K562 (cell line): ENCODE measurements around the gene PLK5. TPM values are rescaled to one million over a fixed set of nuclear protein-coding genes. Genes with fewer than 3 reads are reported as not detected.

ENCODE experiments used
- ATAC-seq: fragments of 200-7000 bp; cut with Tn5 transposase; 3 replicates; pipeline ENCODE4 v1.9.1; 2020; ENCODE audit warnings: moderate library complexity
- BruUV-seq: library from RNA; stranded (reverse); fragments of 400-500 nt; replicated peaks from 2 replicates; lab custom pipeline; 2021; lab: Mats Ljungman, UMichigan
- CTCF ChIA-PET: fragments of 300-600 bp; formaldehyde crosslinking; extraction: SDS; loops from one replicate; lab custom pipeline; 2021; ENCODE audit warnings: low intra/inter-chr PET ratio; lab: Yijun Ruan, JAX
- POLR2A ChIA-PET: fragments of 300-600, 350-650 bp; sonication (Branson Sonifier 250); formaldehyde crosslinking; extraction: SDS; loops from one replicate; lab custom pipeline; 2021; ENCODE audit warnings: antibody characterized with exemption, inconsistent platforms; lab: Yijun Ruan, JAX
- DNase-seq, 4 experiments: peaks; one replicate each; pipeline versions ENCODE4 v3.0.0 to v3.0.0-alpha.2; 2011 to 2018; ENCODE audit warnings: low spot score in 3 of 4, mixed read lengths in 3 of 4; ENCODE audit errors: extremely low read depth in 1 of 4
- FAIRE-seq: peaks from 2 replicates; lab custom pipeline; 2011; peaks lifted over from hg19 to GRCh38; lab: Jason Lieb, UNC
- H2AFZ ChIP-seq: 2 replicates; pipeline ENCODE4 v1.6.0; 2011; ENCODE audit warnings: low read depth, low read length, control low read depth, inconsistent platforms
- H3K27ac ChIP-seq: fragments of 200-600 bp; 3 replicates; pipeline ENCODE4 v1.8.0; 2011; ENCODE audit warnings: low read depth, mild to moderate bottlenecking, control low read depth, inconsistent platforms, low read length, moderate library complexity, mixed read lengths; ENCODE audit errors: extremely low read depth
- H3K27me3 ChIP-seq, 2 experiments: fragments of 300-600 bp in 1 of 2; 2 replicates in 1 of 2; 3 replicates in 1 of 2; pipeline versions ENCODE4 v1.6.0 to v1.8.0; 2011; ENCODE audit warnings: inconsistent platforms in 2 of 2, low read length in 2 of 2, mild to moderate bottlenecking in 1 of 2, mixed read lengths in 1 of 2, moderate library complexity in 1 of 2; ENCODE audit not compliant: control insufficient read depth in 2 of 2, insufficient read depth in 2 of 2
- H3K36me3 ChIP-seq: fragments of 300-600 bp; 3 replicates; pipeline ENCODE4 v1.8.0; 2011; ENCODE audit warnings: mild to moderate bottlenecking, low read length, inconsistent platforms; ENCODE audit not compliant: control insufficient read depth, insufficient read depth
- H3K4me1 ChIP-seq, 2 experiments: fragments of 200-600 bp in 1 of 2; replicated peaks in 1 of 2; 2 replicates in 1 of 2; 3 replicates in 1 of 2; pipeline versions ENCODE4 v1.5.1 to v1.8.0; 2011; ENCODE audit warnings: inconsistent platforms in 2 of 2, low read length in 2 of 2, mild to moderate bottlenecking in 1 of 2, mixed read lengths in 1 of 2, moderate library complexity in 1 of 2; ENCODE audit not compliant: control insufficient read depth in 2 of 2, insufficient read depth in 2 of 2
- H3K4me2 ChIP-seq: 2 replicates; pipeline ENCODE4 v1.6.1; 2011; ENCODE audit warnings: low read length, control low read depth, inconsistent platforms, mixed read lengths; ENCODE audit not compliant: insufficient read depth
- H3K4me3 ChIP-seq: fragments of 200-600 bp; sonication (generic), shearing (Covaris generic); 2 replicates; pipeline ENCODE4 v1.5.1; 2016; ENCODE audit warnings: control low read depth, inconsistent platforms
- H3K79me2 ChIP-seq: fragments of 200-600 bp; 3 replicates; pipeline ENCODE4 v1.8.0; 2011; ENCODE audit warnings: low read length, inconsistent platforms; ENCODE audit not compliant: control insufficient read depth, insufficient read depth
- H3K9ac ChIP-seq, 2 experiments: 2 replicates each; pipeline versions ENCODE4 v1.6.0 to v1.6.1; 2011; ENCODE audit warnings: low read depth in 2 of 2, low read length in 2 of 2, control low read depth in 1 of 2, inconsistent platforms in 1 of 2, mild to moderate bottlenecking in 1 of 2, mixed read lengths in 1 of 2; ENCODE audit not compliant: insufficient read depth in 1 of 2
- H3K9me1 ChIP-seq: one replicate; pipeline ENCODE4 v1.6.0; 2011; ENCODE audit warnings: inconsistent platforms, mild to moderate bottlenecking, low read length, moderate library complexity; ENCODE audit not compliant: control insufficient read depth, insufficient read depth
- H3K9me3 ChIP-seq: replicated peaks from 2 replicates; pipeline ENCODE4 v1.5.1; 2011; ENCODE audit warnings: low read depth, low read length, inconsistent platforms; ENCODE audit not compliant: control insufficient read depth, insufficient read depth
- H4K20me1 ChIP-seq: replicated peaks from 2 replicates; pipeline ENCODE4 v1.6.1; 2011; ENCODE audit warnings: low read length, inconsistent platforms, mixed read lengths; ENCODE audit not compliant: control insufficient read depth, insufficient read depth
- ATF3 ChIP-seq, 2 experiments: fragments of 450-650 bp in 1 of 2; sonication (generic) in 1 of 2; formaldehyde crosslinking in 1 of 2; IDR thresholded peaks in 1 of 2; conservative IDR thresholded peaks in 1 of 2; 2 replicates each; pipeline versions ENCODE4 v1.6.1 to v1.8.1; 2016 to 2023; ENCODE audit warnings: mild to moderate bottlenecking in 2 of 2, moderate library complexity in 2 of 2, inconsistent platforms in 1 of 2, missing genetic modification reagents in 1 of 2
- HINFP ChIP-seq: fragments of 450-650 bp; conservative IDR thresholded peaks from 2 replicates; pipeline ENCODE4 v1.6.1; 2016; ENCODE audit warnings: missing genetic modification characterization, low read depth, mild to moderate bottlenecking, control low read depth, missing compliant biosample characterization
- HNRNPUL1 ChIP-seq: fragments of 200-400 bp; formaldehyde crosslinking; IDR thresholded peaks from 2 replicates; pipeline ENCODE4 v1.6.1; 2017; ENCODE audit warnings: low read length
- KLF13 ChIP-seq: fragments of 450-650 bp; IDR thresholded peaks from 2 replicates; pipeline ENCODE4 v1.6.1; 2016; ENCODE audit warnings: missing genetic modification characterization, low read depth, mild to moderate bottlenecking, missing compliant biosample characterization, moderate library complexity, borderline replicate concordance
- MCM3 ChIP-seq: fragments of 450-650 bp; IDR thresholded peaks from 2 replicates; pipeline ENCODE4 v1.6.1; 2016
- OTX1 ChIP-seq: fragments of 450-650 bp; formaldehyde crosslinking; IDR thresholded peaks from 2 replicates; pipeline ENCODE4 v1.4.0; 2022; ENCODE audit warnings: mild to moderate bottlenecking
- POLR2G ChIP-seq: fragments of 200-400 bp; formaldehyde crosslinking; IDR thresholded peaks from 2 replicates; pipeline ENCODE4 v1.6.1; 2017; ENCODE audit warnings: low read depth, mild to moderate bottlenecking, antibody characterized with exemption, low read length, moderate library complexity
- RBFOX2 ChIP-seq: fragments of 200-400 bp; formaldehyde crosslinking; IDR thresholded peaks from 2 replicates; pipeline ENCODE4 v1.6.1; 2017; ENCODE audit warnings: low read depth, mild to moderate bottlenecking, low read length, moderate library complexity
- SRF ChIP-seq, 2 experiments: fragments of 250-450, 450-650 bp in 1 of 2; sonication (Bioruptor Pico) in 1 of 2; sonication (generic) in 1 of 2; formaldehyde crosslinking; IDR thresholded peaks; 2 replicates each; pipeline versions ENCODE4 v1.5.0 to v1.5.1; 2020 to 2022; ENCODE audit warnings: mild to moderate bottlenecking in 1 of 2, missing genetic modification reagents in 1 of 2
- STAT5A ChIP-seq: IDR thresholded peaks from 2 replicates; pipeline ENCODE4 v1.6.1; 2012; ENCODE audit warnings: low read length, inconsistent platforms, borderline replicate concordance
- TFAP4 ChIP-seq: sonication (generic); formaldehyde crosslinking; IDR thresholded peaks from 2 replicates; pipeline ENCODE4 v1.8.0; 2022; ENCODE audit warnings: missing genetic modification reagents, mild to moderate bottlenecking, moderate library complexity, borderline replicate concordance
- ZBTB7A ChIP-seq: IDR thresholded peaks from 2 replicates; pipeline ENCODE4 v1.6.1; 2011; ENCODE audit warnings: low read depth, mild to moderate bottlenecking, low read length, moderate library complexity, borderline replicate concordance; ENCODE audit not compliant: control insufficient read depth
- ZNF347 ChIP-seq: fragments of 450-650 bp; formaldehyde crosslinking; IDR thresholded peaks from 2 replicates; pipeline ENCODE4 v1.4.0; 2020; ENCODE audit warnings: low read depth, mild to moderate bottlenecking, moderate library complexity
- WGBS: fragments of 100-300 bp; shearing (Covaris generic); methylation state at CpG from one replicate; pipeline ENCODE4 v1.1.6; 2016; ENCODE audit warnings: low coverage, mixed read lengths; ENCODE audit not compliant: insufficient coverage; ENCODE audit errors: missing lambda C conversion rate; 5-methylcytosine and 5-hydroxymethylcytosine counted together
- in situ Hi-C: fragments of 300-500 bp; cut with MboI; formaldehyde crosslinking; loops from 4 replicates; pipeline ENCODE4 v1.15.0; 2018; ENCODE audit warnings: inconsistent platforms, mixed read lengths
- intact Hi-C: fragments of 100-400 bp; cut with micrococcal nuclease; formaldehyde crosslinking; loops from 2 replicates; pipeline ENCODE4 v1.14.2; 2022
- polyA plus RNA-seq, 8 experiments: library from polyadenylated mRNA; depleted of rRNA in 4 of 8; stranded (reverse) in 5 of 8; unstranded in 3 of 8; fragments of >200 nt; fragmentation: Nextera tagmentation in 2 of 8; fragmentation: Illumina TruSeq in 1 of 8; extraction: Ambion mirVana in 2 of 8; extraction: Trizol in 1 of 8; gene quantifications; 2 replicates each; pipeline versions ENCODE4 v1.2.1 to v1.2.3, GENCODE V29; 2011 to 2014; ENCODE audit warnings: inconsistent platforms in 1 of 8, missing spikeins in 1 of 8
- total RNA-seq, 7 experiments: library from RNA; depleted of rRNA in 6 of 7; stranded (reverse); fragments of >200 nt in 6 of 7; fragmentation: Illumina TruSeq in 2 of 7; extraction: Trizol in 2 of 7; gene quantifications; 2 replicates each; pipeline versions ENCODE4 v1.2.1 to v1.2.3, GENCODE V29; 2011 to 2021; ENCODE audit warnings: low replicate concordance in 1 of 7
- TF ChIP-seq, protein P1 (sequence below): fragments of 450-650 bp; IDR thresholded peaks from 2 replicates; pipeline ENCODE4 v1.7.1; 2018; ENCODE audit warnings: mild to moderate bottlenecking, low read depth; ENCODE audit not compliant: partially characterized antibody

PLK5 gene
- total and polyA plus RNA-seq, 9 of the 15 experiments (the other 6 are each of a cell fraction or from before 2014, with no cell fraction given): 0.04 to 0.23 (median 0.11) TPM; not detected in 5

GRCh38 chr19:1507192-1507660 is 16.7 kb upstream of the PLK5 start:
- Histone ChIP-seq H3K9me1 (no peaks in the 10 kb centered on the region), H3K27me3 (no peaks in the 10 kb centered on the region), H3K9me3 (no peaks in the 10 kb centered on the region), H3K9ac (peak overlapping the region; percentile 77 to 86), H3K79me2 (peaks cover 4% of the 10 kb centered on the region; the same call in 1 of the 3 replicates), H4K20me1 (no peaks in the 10 kb centered on the region), H3K36me3 (peaks cover 14% of the 10 kb centered on the region; the same call in 2 of the 3 replicates), H2AFZ (peak overlapping the region; percentile 75), H3K27ac (peak overlapping the region; percentile 90), H3K4me2 (peak overlapping the region; percentile 96), H3K4me3 (peak overlapping the region; percentile 58), H3K4me1 (peaks cover 12 to 66% of the 10 kb centered on the region in 2 experiments)
- FAIRE-seq: no peak
- DNase-seq: no peak
- no TSS peak for BruUV-seq
- in situ Hi-C loops (loop anchor here (5.0 kb wide), 1 partner anchor 50 kb away; no protein-coding TSS in a partner anchor), intact Hi-C loops (no loop called here)
- ATAC-seq: no peak
- 41% methylated on average over 21 of the region's 23 CpGs for WGBS
- ChIA-PET POLR2A (no interaction called here), CTCF (no interaction called here)
- TF ChIP-seq TFAP4 (CRISPR knock-in tag): no peak
- TF ChIP-seq ZBTB7A: peak; percentile 16; the same call in 1 of the 2 replicates
- no peak for TF ChIP-seq ATF3 (IDR thresholded peaks at IDR 0.05)
- TF ChIP-seq ATF3 (CRISPR knock-in tag; conservative IDR thresholded peaks at IDR 0.05): no peak
- TF ChIP-seq SRF (CRISPR knock-in tag; IDR thresholded peaks at IDR 0.05): no peak
- TF ChIP-seq, protein P1, sequence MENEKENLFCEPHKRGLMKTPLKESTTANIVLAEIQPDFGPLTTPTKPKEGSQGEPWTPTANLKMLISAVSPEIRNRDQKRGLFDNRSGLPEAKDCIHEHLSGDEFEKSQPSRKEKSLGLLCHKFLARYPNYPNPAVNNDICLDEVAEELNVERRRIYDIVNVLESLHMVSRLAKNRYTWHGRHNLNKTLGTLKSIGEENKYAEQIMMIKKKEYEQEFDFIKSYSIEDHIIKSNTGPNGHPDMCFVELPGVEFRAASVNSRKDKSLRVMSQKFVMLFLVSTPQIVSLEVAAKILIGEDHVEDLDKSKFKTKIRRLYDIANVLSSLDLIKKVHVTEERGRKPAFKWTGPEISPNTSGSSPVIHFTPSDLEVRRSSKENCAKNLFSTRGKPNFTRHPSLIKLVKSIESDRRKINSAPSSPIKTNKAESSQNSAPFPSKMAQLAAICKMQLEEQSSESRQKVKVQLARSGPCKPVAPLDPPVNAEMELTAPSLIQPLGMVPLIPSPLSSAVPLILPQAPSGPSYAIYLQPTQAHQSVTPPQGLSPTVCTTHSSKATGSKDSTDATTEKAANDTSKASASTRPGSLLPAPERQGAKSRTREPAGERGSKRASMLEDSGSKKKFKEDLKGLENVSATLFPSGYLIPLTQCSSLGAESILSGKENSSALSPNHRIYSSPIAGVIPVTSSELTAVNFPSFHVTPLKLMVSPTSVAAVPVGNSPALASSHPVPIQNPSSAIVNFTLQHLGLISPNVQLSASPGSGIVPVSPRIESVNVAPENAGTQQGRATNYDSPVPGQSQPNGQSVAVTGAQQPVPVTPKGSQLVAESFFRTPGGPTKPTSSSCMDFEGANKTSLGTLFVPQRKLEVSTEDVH: no peak
- TF ChIP-seq RBFOX2: 0 out of 2 replicates have a peak, but pooled peaks have one; percentile 10
- no peak for TF ChIP-seq MCM3
- no peak for TF ChIP-seq OTX1 (CRISPR knock-in tag)
- no peak for TF ChIP-seq HNRNPUL1
- TF ChIP-seq HINFP: no peak
- TF ChIP-seq POLR2G: peak; percentile 52
- no peak for TF ChIP-seq STAT5A
- TF ChIP-seq KLF13 (tag): no peak
- TF ChIP-seq ZNF347: no peak
